Nephron (organoid): ENCODE data around the gene ECI1.
"Not testable (repeated sequence)": the region's sequence is repeated elsewhere in the genome, so short reads cannot be mapped to it uniquely, and the experiment has no call there.

Experiments
- H3K27ac Mint-ChIP-seq, 3 experiments: 2 replicates each; pipeline ENCODE4 v1.8.0; 2020; ENCODE audit warnings: mixed read lengths in 3 of 3, mild to moderate bottlenecking in 2 of 3, moderate library complexity in 1 of 3
- H3K27me3 Mint-ChIP-seq: 2 replicates; pipeline ENCODE4 v1.8.0; 2021; ENCODE audit warnings: low read depth, mild to moderate bottlenecking, moderate library complexity, mixed read lengths
- H3K36me3 Mint-ChIP-seq: 2 replicates; pipeline ENCODE4 v1.8.0; 2020; ENCODE audit warnings: low read depth, mixed read lengths
- H3K4me1 Mint-ChIP-seq: 2 replicates; pipeline ENCODE4 v1.8.0; 2020; ENCODE audit warnings: mixed read lengths
- H3K4me3 Mint-ChIP-seq, 3 experiments: 2 replicates each; pipeline ENCODE4 v1.8.0; 2020; ENCODE audit warnings: mild to moderate bottlenecking in 3 of 3, mixed read lengths in 3 of 3, moderate library complexity in 2 of 3
- H3K9me3 Mint-ChIP-seq: 2 replicates; pipeline ENCODE4 v1.8.0; 2020; ENCODE audit warnings: mixed read lengths
- CTCF ChIP-seq, 3 experiments: fragments of 200-600 bp; sonication (generic); IDR thresholded peaks; one replicate each; pipeline ENCODE4 v1.5.0; 2021; ENCODE audit warnings: antibody characterized with exemption in 3 of 3; ENCODE audit not compliant: unreplicated experiment in 3 of 3

ECI1 gene

GRCh38 chr16:2260250-2260649 is 8.9 kb upstream of the ECI1 start:
- H3K4me3 Mint-ChIP-seq = no peak overlapping the region
- H3K27me3 Mint-ChIP-seq = no peaks in the 10 kb centered on the region
- peaks cover 9% of the 10 kb centered on the region for H3K4me1 Mint-ChIP-seq
- H3K27ac Mint-ChIP-seq = no peak overlapping the region
- TF ChIP-seq CTCF (IDR thresholded peaks at IDR 0.05; ENCODE audit: unreplicated experiment in 3 of 3) = no peak
- no peaks in the 10 kb centered on the region for H3K9me3 Mint-ChIP-seq
- H3K36me3 Mint-ChIP-seq = peaks cover 86% of the 10 kb centered on the region

- not testable (repeated sequence) for H3K27ac Mint-ChIP-seq, H3K9me3 Mint-ChIP-seq, H3K4me3 Mint-ChIP-seq, H3K27me3 Mint-ChIP-seq, H3K4me1 Mint-ChIP-seq
- peaks cover 78% of the 10 kb centered on the region for H3K36me3 Mint-ChIP-seq
Measured at GRCh38 chr16:2258530-2258929, 7.1 kb upstream of the ECI1 start.

- Mint-ChIP-seq H3K4me3 (no peak overlapping the region), H3K9me3 (no peaks in the 10 kb centered on the region), H3K27me3 (no peaks in the 10 kb centered on the region), H3K4me1 (no peaks in the 10 kb centered on the region), H3K36me3 (peaks cover 79% of the 10 kb centered on the region), H3K27ac (no peak overlapping the region)
- no peak for TF ChIP-seq CTCF (IDR thresholded peaks at IDR 0.05; ENCODE audit: unreplicated experiment in 3 of 3)
Measured at GRCh38 chr16:2257726-2258125, 6.3 kb upstream of the ECI1 start.

- no peaks in the 10 kb centered on the region for H3K4me1 Mint-ChIP-seq
- no peaks in the 10 kb centered on the region for H3K27me3 Mint-ChIP-seq
- H3K9me3 Mint-ChIP-seq = no peaks in the 10 kb centered on the region
- no peak overlapping the region for H3K27ac Mint-ChIP-seq
- peaks cover 71% of the 10 kb centered on the region for H3K36me3 Mint-ChIP-seq
- no peak for TF ChIP-seq CTCF (IDR thresholded peaks at IDR 0.05; ENCODE audit: unreplicated experiment in 3 of 3)
- no peak overlapping the region for H3K4me3 Mint-ChIP-seq
Measured at GRCh38 chr16:2256531-2257140, 5.2 kb upstream of the ECI1 start.

GRCh38 chr16:2253293-2253692 is 1.9 kb upstream of the ECI1 start:
- no peaks in the 10 kb centered on the region for H3K9me3 Mint-ChIP-seq
- peaks cover 49% of the 10 kb centered on the region for H3K36me3 Mint-ChIP-seq
- peak overlapping the region in 1 of 3 experiments; percentile 81 for H3K27ac Mint-ChIP-seq
- no peak for TF ChIP-seq CTCF (IDR thresholded peaks at IDR 0.05; ENCODE audit: unreplicated experiment in 3 of 3)
- H3K4me1 Mint-ChIP-seq = no peaks in the 10 kb centered on the region
- H3K4me3 Mint-ChIP-seq = peak overlapping the region in 1 of 3 experiments; percentile 73
- no peaks in the 10 kb centered on the region for H3K27me3 Mint-ChIP-seq

- peaks cover 44% of the 10 kb centered on the region for H3K36me3 Mint-ChIP-seq
- H3K27ac Mint-ChIP-seq = peak overlapping the region in 1 of 3 experiments; percentile 81
- TF ChIP-seq CTCF (IDR thresholded peaks at IDR 0.05; ENCODE audit: unreplicated experiment in 3 of 3) = no peak
- no peaks in the 10 kb centered on the region for H3K27me3 Mint-ChIP-seq
- H3K9me3 Mint-ChIP-seq = no peaks in the 10 kb centered on the region
- no peaks in the 10 kb centered on the region for H3K4me1 Mint-ChIP-seq
- peak overlapping the region; percentile 31 to 73 (median 63) for H3K4me3 Mint-ChIP-seq
Measured at GRCh38 chr16:2252806-2253148, 1.4 kb upstream of the ECI1 start.
